Testis (tissue), 2 donors: ENCODE results near the gene C1orf53.

Source experiments
- CTCF ChIP-seq, 3 experiments: fragments of 450-650 bp in 2 of 3; fragments of 200-600 bp in 1 of 3; sonication (generic) in 1 of 3; IDR thresholded peaks; one replicate each; pipeline ENCODE4 v1.5.1; 2016 to 2019; ENCODE audit warnings: antibody characterized with exemption in 3 of 3, mild to moderate bottlenecking in 2 of 3, moderate library complexity in 1 of 3
- POLR2A ChIP-seq: fragments of 450-650 bp; IDR thresholded peaks from one replicate; pipeline ENCODE4 v1.6.1; 2017; ENCODE audit warnings: antibody characterized with exemption, mild to moderate bottlenecking, moderate library complexity

- TF ChIP-seq CTCF (IDR thresholded peaks at IDR 0.05) = no peak
- no peak for TF ChIP-seq POLR2A
Measured at GRCh38 chr1:197913495-197914276, 11.3 kb downstream of the C1orf53 start.
